PFSK-1 (cell line): Measurements from ENCODE around the gene GPR62.

ENCODE experiments used
- FOXP2 ChIP-seq: optimal IDR thresholded peaks from 2 replicates; pipeline ENCODE3; 2011; ENCODE audit warnings: borderline replicate concordance, control low read depth, inconsistent platforms; ENCODE audit not compliant: insufficient read depth; ENCODE audit errors: extremely low read length, extremely low read depth
- POLR2AphosphoS5 ChIP-seq: IDR thresholded peaks from 2 replicates; pipeline ENCODE4 v1.6.1; 2012; ENCODE audit warnings: low read depth, mild to moderate bottlenecking, control low read depth, low read length, moderate library complexity
- SIN3A ChIP-seq: IDR thresholded peaks from 2 replicates; pipeline ENCODE4 v1.6.1; 2012; ENCODE audit warnings: mild to moderate bottlenecking, low read length, moderate library complexity, borderline replicate concordance; ENCODE audit not compliant: insufficient read depth
- TAF1 ChIP-seq: IDR thresholded peaks from 2 replicates; pipeline ENCODE4 v1.6.1; 2012; ENCODE audit warnings: low read length, control low read depth, borderline replicate concordance; ENCODE audit not compliant: insufficient read depth
- TF ChIP-seq, protein P1 (sequence below), 2 experiments: IDR thresholded peaks; 2 replicates each; pipeline versions ENCODE4 v1.6.1 to v1.8.0; 2011 to 2012; ENCODE audit warnings: low read depth in 2 of 2, low read length in 2 of 2, control low read depth in 1 of 2, inconsistent platforms in 1 of 2, mild to moderate bottlenecking in 1 of 2, moderate library complexity in 1 of 2; ENCODE audit not compliant: insufficient read depth in 1 of 2

Gene GPR62

GRCh38 chr3:52004163-52004787, 49.1 kb downstream of the GPR62 start:
- TF ChIP-seq TAF1, result no peak
- TF ChIP-seq, protein P1, sequence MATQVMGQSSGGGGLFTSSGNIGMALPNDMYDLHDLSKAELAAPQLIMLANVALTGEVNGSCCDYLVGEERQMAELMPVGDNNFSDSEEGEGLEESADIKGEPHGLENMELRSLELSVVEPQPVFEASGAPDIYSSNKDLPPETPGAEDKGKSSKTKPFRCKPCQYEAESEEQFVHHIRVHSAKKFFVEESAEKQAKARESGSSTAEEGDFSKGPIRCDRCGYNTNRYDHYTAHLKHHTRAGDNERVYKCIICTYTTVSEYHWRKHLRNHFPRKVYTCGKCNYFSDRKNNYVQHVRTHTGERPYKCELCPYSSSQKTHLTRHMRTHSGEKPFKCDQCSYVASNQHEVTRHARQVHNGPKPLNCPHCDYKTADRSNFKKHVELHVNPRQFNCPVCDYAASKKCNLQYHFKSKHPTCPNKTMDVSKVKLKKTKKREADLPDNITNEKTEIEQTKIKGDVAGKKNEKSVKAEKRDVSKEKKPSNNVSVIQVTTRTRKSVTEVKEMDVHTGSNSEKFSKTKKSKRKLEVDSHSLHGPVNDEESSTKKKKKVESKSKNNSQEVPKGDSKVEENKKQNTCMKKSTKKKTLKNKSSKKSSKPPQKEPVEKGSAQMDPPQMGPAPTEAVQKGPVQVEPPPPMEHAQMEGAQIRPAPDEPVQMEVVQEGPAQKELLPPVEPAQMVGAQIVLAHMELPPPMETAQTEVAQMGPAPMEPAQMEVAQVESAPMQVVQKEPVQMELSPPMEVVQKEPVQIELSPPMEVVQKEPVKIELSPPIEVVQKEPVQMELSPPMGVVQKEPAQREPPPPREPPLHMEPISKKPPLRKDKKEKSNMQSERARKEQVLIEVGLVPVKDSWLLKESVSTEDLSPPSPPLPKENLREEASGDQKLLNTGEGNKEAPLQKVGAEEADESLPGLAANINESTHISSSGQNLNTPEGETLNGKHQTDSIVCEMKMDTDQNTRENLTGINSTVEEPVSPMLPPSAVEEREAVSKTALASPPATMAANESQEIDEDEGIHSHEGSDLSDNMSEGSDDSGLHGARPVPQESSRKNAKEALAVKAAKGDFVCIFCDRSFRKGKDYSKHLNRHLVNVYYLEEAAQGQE (IDR thresholded peaks at IDR 0.05; ENCODE audit: insufficient read depth in 1 of 2, low read depth in 2 of 2, low read length in 2 of 2), result no peak
- TF ChIP-seq SIN3A, result no peak
- no peak for TF ChIP-seq FOXP2
- TF ChIP-seq POLR2AphosphoS5, result no peak

- TF ChIP-seq FOXP2 (no peak), SIN3A (no peak), POLR2AphosphoS5 (no peak), TAF1 (no peak)
- TF ChIP-seq, protein P1 (IDR thresholded peaks at IDR 0.05; ENCODE audit: insufficient read depth in 1 of 2, low read depth in 2 of 2, low read length in 2 of 2), result no peak
Observed at GRCh38 chr3:52004906-52005395, 49.8 kb downstream of the GPR62 start.

DNA sequence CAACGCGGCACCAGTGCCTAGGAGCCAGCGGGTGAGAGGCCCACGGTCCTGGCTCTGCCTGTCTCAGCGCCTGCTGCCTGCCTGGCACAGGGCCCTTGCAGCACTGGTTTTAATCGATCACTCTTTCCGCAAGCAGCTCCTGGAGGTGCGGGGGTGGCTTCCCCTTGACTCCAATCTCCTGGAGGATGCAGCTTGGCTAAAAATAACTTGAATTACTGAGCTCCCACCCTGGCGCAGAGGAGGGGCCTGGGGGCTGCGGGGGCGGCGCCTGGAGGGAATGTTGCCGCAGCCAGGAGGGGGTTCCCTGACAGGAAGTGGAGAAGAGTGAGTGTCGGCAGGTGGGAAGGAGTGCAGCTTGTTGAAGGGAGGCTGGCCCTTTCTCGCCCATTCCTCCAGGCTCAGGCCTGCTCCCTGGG, 50.4 kb downstream of the GPR62 start:
- TF ChIP-seq SIN3A, result no peak
- TF ChIP-seq POLR2AphosphoS5, result no peak
- no peak for TF ChIP-seq FOXP2
- no peak for TF ChIP-seq TAF1
- TF ChIP-seq, protein P1 (IDR thresholded peaks at IDR 0.05; ENCODE audit: insufficient read depth in 1 of 2, low read depth in 2 of 2, low read length in 2 of 2), result no peak

- TF ChIP-seq FOXP2 (no peak), POLR2AphosphoS5 (no peak), TAF1 (no peak), SIN3A (no peak)
- TF ChIP-seq, protein P1 (IDR thresholded peaks at IDR 0.05; ENCODE audit: insufficient read depth in 1 of 2, low read depth in 2 of 2, low read length in 2 of 2), result no peak
Observed at GRCh38 chr3:52006017-52006819, 51.0 kb downstream of the GPR62 start.
